HCT116 (cell line): ENCODE data around the gene IFITM1. TPM values are rescaled to one million over a fixed set of nuclear protein-coding genes. Genes with fewer than 3 reads are reported as not detected.

Experiments used
- ATAC-seq: fragments of 200-7000 bp; cut with Tn5 transposase; 2 replicates; pipeline ENCODE4 v1.9.1; 2020; ENCODE audit warnings: mild to moderate bottlenecking, moderate library complexity
- BruUV-seq: library from RNA; stranded (reverse); fragments of 400-500 nt; replicated peaks from 2 replicates; lab custom pipeline; 2021; lab: Mats Ljungman, UMichigan
- CTCF ChIA-PET: fragments of 300-600 bp; sonication (Branson Sonifier 250); formaldehyde crosslinking; loops from one replicate; lab custom pipeline; 2021; ENCODE audit warnings: antibody characterized with exemption; lab: Charles Lee
- POLR2A ChIA-PET: fragments of 300-600, 350-600 bp; sonication (Branson Sonifier 250); formaldehyde crosslinking; loops from one replicate; lab custom pipeline; 2021; ENCODE audit warnings: antibody characterized with exemption; lab: Charles Lee
- RAD21 ChIA-PET, 2 experiments: fragments of 300-600 bp; sonication (Branson Sonifier 250); formaldehyde crosslinking; loops; one replicate each; lab custom pipeline; 2023; ENCODE audit warnings: low total read pairs in 2 of 2; ENCODE audit not compliant: uncharacterized antibody in 2 of 2, unreplicated experiment in 2 of 2, low non-redundant PET in 1 of 2; lab: Charles Lee
- DNase-seq: peaks from one replicate; pipeline ENCODE4 v3.0.0-alpha.2; 2010; ENCODE audit warnings: low read depth, low spot score
- H2AFZ ChIP-seq: fragments of 200-600 bp; shearing (Covaris generic), sonication (generic); 2 replicates; pipeline ENCODE4 v1.6.1; 2017; ENCODE audit warnings: low read depth, mixed run types, mixed read lengths, antibody characterized with exemption, low read length; ENCODE audit not compliant: poor library complexity, severe bottlenecking
- H3K27ac ChIP-seq: 2 replicates; pipeline ENCODE4 v1.5.1; 2012; ENCODE audit warnings: low read depth, low read length
- H3K27me3 ChIP-seq: fragments of 200-600 bp; sonication (generic); 2 replicates; pipeline ENCODE4 v1.6.1; 2016; ENCODE audit warnings: mixed run types, low read length, mixed read lengths; ENCODE audit not compliant: insufficient read depth
- H3K36me3 ChIP-seq, 2 experiments: fragments of 200-500 bp in 1 of 2; fragments of 200-600 bp in 1 of 2; sonication (Bioruptor generic) in 1 of 2; sonication (generic) in 1 of 2; 2 replicates each; pipeline versions ENCODE4 v1.5.1 to v1.6.1; 2014 to 2016; ENCODE audit warnings: low read length in 2 of 2, inconsistent platforms in 1 of 2, mixed read lengths in 1 of 2, mixed run types in 1 of 2; ENCODE audit not compliant: insufficient read depth in 2 of 2, control insufficient read depth in 1 of 2
- H3K4me1 ChIP-seq, 2 experiments: fragments of 200-600 bp in 1 of 2; sonication (generic) in 1 of 2; 2 replicates each; pipeline versions ENCODE4 v1.5.1 to v1.6.1; 2012 to 2017; ENCODE audit warnings: low read length in 2 of 2, inconsistent platforms in 1 of 2, mild to moderate bottlenecking in 1 of 2, mixed read lengths in 1 of 2, mixed run types in 1 of 2, moderate library complexity in 1 of 2; ENCODE audit not compliant: insufficient read depth in 2 of 2, control insufficient read depth in 1 of 2
- H3K4me2 ChIP-seq: fragments of 200-600 bp; sonication (generic); 2 replicates; pipeline ENCODE4 v1.6.1; 2017; ENCODE audit warnings: mixed run types, low read length, mixed read lengths
- H3K4me3 ChIP-seq, 2 experiments: fragments of 200-600 bp in 1 of 2; sonication (generic) in 1 of 2; replicated peaks in 1 of 2; 2 replicates each; pipeline ENCODE4 v1.5.1; 2011 to 2016; ENCODE audit warnings: low read length in 2 of 2, control low read depth in 1 of 2, low read depth in 1 of 2, mild to moderate bottlenecking in 1 of 2, mixed read lengths in 1 of 2, mixed run types in 1 of 2
- H3K79me2 ChIP-seq: fragments of 200-600 bp; sonication (generic); 2 replicates; pipeline ENCODE4 v1.6.1; 2017; ENCODE audit warnings: mild to moderate bottlenecking, mixed run types, low read length, moderate library complexity, mixed read lengths; ENCODE audit not compliant: insufficient read depth
- H3K9ac ChIP-seq: fragments of 200-600 bp; sonication (generic); 2 replicates; pipeline ENCODE4 v1.6.1; 2016; ENCODE audit warnings: low read length, mixed read lengths
- H3K9me2 ChIP-seq: fragments of 200-600 bp; sonication (generic), shearing (Covaris generic); 2 replicates; pipeline ENCODE4 v1.6.1; 2017; ENCODE audit warnings: mixed run types, mild to moderate bottlenecking, moderate library complexity; ENCODE audit not compliant: insufficient read depth
- H3K9me3 ChIP-seq, 2 experiments: fragments of 200-500 bp in 1 of 2; fragments of 200-600 bp in 1 of 2; sonication (Bioruptor generic) in 1 of 2; sonication (generic) in 1 of 2; 2 replicates each; pipeline ENCODE4 v1.6.1; 2014 to 2017; ENCODE audit warnings: low read length in 2 of 2, mixed read lengths in 2 of 2, inconsistent platforms in 1 of 2, low read depth in 1 of 2, mild to moderate bottlenecking in 1 of 2, mixed run types in 1 of 2, moderate library complexity in 1 of 2; ENCODE audit not compliant: control insufficient read depth in 1 of 2, insufficient read depth in 1 of 2
- H4K20me1 ChIP-seq: fragments of 200-600 bp; sonication (generic), shearing (Covaris generic); 2 replicates; pipeline ENCODE4 v1.6.1; 2017; ENCODE audit warnings: mixed run types, mild to moderate bottlenecking, moderate library complexity; ENCODE audit not compliant: insufficient read depth
- ATF3 ChIP-seq: IDR thresholded peaks from 2 replicates; pipeline ENCODE4 v1.6.1; 2012
- CBX3 ChIP-seq: IDR thresholded peaks from 2 replicates; pipeline ENCODE4 v1.6.1; 2012; ENCODE audit warnings: low read depth
- CEBPB ChIP-seq: IDR thresholded peaks from 2 replicates; pipeline ENCODE4 v1.6.1; 2012; ENCODE audit warnings: low read depth
- CTCF ChIP-seq, 3 experiments: fragments of 200-600 bp in 1 of 3; sonication (generic) in 1 of 3; IDR thresholded peaks in 2 of 3; conservative IDR thresholded peaks in 1 of 3; 2 replicates each; pipeline ENCODE4 v1.5.1; 2012 to 2017; ENCODE audit warnings: low read depth in 2 of 3, low read length in 2 of 3, antibody characterized with exemption in 1 of 3, borderline replicate concordance in 1 of 3, control low read depth in 1 of 3, mild to moderate bottlenecking in 1 of 3, mixed read lengths in 1 of 3, mixed run types in 1 of 3, moderate library complexity in 1 of 3; ENCODE audit not compliant: insufficient read depth in 1 of 3
- EZH2 ChIP-seq: fragments of 200-600 bp; sonication (generic); IDR thresholded peaks from 2 replicates; pipeline ENCODE4 v1.6.1; 2017; ENCODE audit warnings: antibody characterized with exemption, mixed run types
- JUND ChIP-seq: IDR thresholded peaks from 2 replicates; pipeline ENCODE4 v1.6.1; 2012
- SIN3A ChIP-seq: IDR thresholded peaks from 2 replicates; pipeline ENCODE4 v1.6.1; 2012; ENCODE audit warnings: low read depth
- TCF7L2 ChIP-seq: IDR thresholded peaks from 2 replicates; pipeline ENCODE4 v1.7.0; 2011; ENCODE audit warnings: borderline replicate concordance, inconsistent platforms; ENCODE audit not compliant: insufficient read depth, insufficient read length; ENCODE audit errors: extremely low read depth
- YY1 ChIP-seq: IDR thresholded peaks from 2 replicates; pipeline ENCODE4 v1.6.1; 2011; ENCODE audit warnings: low read length, low read depth, moderate library complexity, mild to moderate bottlenecking; ENCODE audit not compliant: insufficient replicate concordance; ENCODE audit errors: extremely low read depth
- intact Hi-C: fragments of 100-400 bp; cut with micrococcal nuclease; formaldehyde crosslinking; loops from 2 replicates; pipeline ENCODE4 v1.10.0; 2022
- total RNA-seq: library from RNA; stranded (reverse); gene quantifications from one replicate; pipeline ENCODE4 v1.2.1, GENCODE V29; 2021; ENCODE audit not compliant: unreplicated experiment
- TF ChIP-seq, protein P1 (sequence below): IDR thresholded peaks from 2 replicates; pipeline ENCODE4 v1.6.1; 2012

Gene IFITM1
- total RNA-seq, 1 experiment from 2014 or later: 6.1 TPM

DNA sequence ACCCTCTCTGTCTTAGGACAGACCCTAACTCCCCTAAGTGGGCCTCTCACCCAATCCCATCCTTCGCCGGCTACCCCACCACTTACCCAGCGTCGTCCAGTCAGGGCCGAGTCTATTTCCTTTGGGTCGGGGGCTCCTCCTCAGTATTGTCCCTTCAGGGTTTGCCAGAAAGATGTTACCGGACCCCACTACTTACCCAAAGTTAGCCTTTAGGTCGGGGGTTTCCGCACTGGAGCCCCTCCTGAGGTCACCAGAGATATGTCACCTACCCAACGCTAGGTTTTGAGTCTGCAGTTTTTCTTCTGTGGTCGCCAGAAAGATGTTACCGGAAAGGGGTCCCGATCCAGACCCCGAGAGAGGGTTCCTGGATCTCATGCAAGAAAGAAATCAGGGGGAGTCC lies 37.6 kb downstream of the IFITM1 start:
- no peak for TF ChIP-seq EZH2
- TF ChIP-seq TCF7L2: no peak
- no peak for TF ChIP-seq CEBPB
- H3K9me2 ChIP-seq: no peaks in the 10 kb centered on the region
- ChIA-PET POLR2A (no interaction called here), RAD21 (no interaction called here), CTCF (no interaction called here)
- no peaks in the 10 kb centered on the region for H4K20me1 ChIP-seq
- no peaks in the 10 kb centered on the region; a peak in 1 of 4 replicates for H3K9me3 ChIP-seq
- H3K9ac ChIP-seq: no peak overlapping the region
- no peak for ATAC-seq
- H3K36me3 ChIP-seq: no peaks in the 10 kb centered on the region
- no peaks in the 10 kb centered on the region for H3K27me3 ChIP-seq
- no peak overlapping the region for H3K27ac ChIP-seq
- DNase-seq: no peak
- intact Hi-C loops: no loop called here
- no peak overlapping the region for H3K4me2 ChIP-seq
- BruUV-seq: no TSS peak
- H3K4me1 ChIP-seq: peaks cover 12 to 16% of the 10 kb centered on the region in 2 experiments
- no peak overlapping the region for H2AFZ ChIP-seq
- no peaks in the 10 kb centered on the region for H3K79me2 ChIP-seq
- H3K4me3 ChIP-seq: no peak overlapping the region

DNA sequence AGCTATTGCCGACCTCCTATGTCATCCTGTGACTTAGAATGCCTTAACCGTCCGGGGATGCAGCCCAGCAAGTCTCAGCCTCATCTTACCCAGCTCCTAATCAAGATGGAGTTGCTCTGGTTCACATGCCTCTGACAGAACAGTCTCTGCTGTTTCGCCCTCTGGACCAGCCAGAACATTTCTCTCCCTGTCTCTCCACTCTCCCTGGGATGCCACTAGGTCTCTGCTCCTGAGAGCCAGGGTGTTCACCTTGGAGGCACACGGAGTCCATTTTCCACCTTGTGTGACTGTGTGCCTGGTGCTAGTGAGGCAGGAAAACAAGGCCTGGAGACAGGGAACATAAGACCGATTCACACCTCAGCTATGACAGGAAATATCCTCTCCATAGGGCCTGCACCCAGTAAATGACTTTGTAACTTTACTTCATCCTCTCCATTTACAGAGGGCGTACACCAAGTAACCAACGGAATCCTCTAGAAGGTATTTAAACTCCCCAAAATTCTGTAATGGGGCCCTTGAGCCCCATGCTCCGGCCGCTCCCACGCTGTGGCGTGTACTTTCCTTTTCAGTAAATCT lies 38.7 kb downstream of the IFITM1 start:
- no peak overlapping the region for H3K4me3 ChIP-seq
- POLR2A ChIA-PET: no interaction called here
- TF ChIP-seq, protein P1, sequence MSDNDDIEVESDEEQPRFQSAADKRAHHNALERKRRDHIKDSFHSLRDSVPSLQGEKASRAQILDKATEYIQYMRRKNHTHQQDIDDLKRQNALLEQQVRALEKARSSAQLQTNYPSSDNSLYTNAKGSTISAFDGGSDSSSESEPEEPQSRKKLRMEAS: no peak
- TF ChIP-seq YY1 (no peak), ATF3 (no peak), CTCF (IDR thresholded peaks at IDR 0.05 in 2 of 3, conservative IDR thresholded peaks at IDR 0.05 in 1 of 3; ENCODE audit: borderline replicate concordance in 1 of 3, insufficient read depth in 1 of 3, low read depth in 2 of 3, low read length in 2 of 3) (no peak), EZH2 (no peak), JUND (no peak), CBX3 (no peak), SIN3A (no peak)
- TF ChIP-seq, all 23 proteins: peak for 0
- no peaks in the 10 kb centered on the region for H3K79me2 ChIP-seq
- ChIA-PET CTCF (no interaction called here), RAD21 (no interaction called here)
- ATAC-seq (no peak), DNase-seq (no peak)
- H3K9me3 ChIP-seq: no peaks in the 10 kb centered on the region; a peak in 1 of 4 replicates
- intact Hi-C loops: no loop called here
- no peaks in the 10 kb centered on the region for H3K9me2 ChIP-seq
- no peak overlapping the region for H3K9ac ChIP-seq
- peaks cover 12 to 16% of the 10 kb centered on the region in 2 experiments for H3K4me1 ChIP-seq
- H3K27ac ChIP-seq: no peak overlapping the region
- no peak overlapping the region for H3K4me2 ChIP-seq
- BruUV-seq: no TSS peak
- no peaks in the 10 kb centered on the region for H3K36me3 ChIP-seq
- no peaks in the 10 kb centered on the region for H4K20me1 ChIP-seq
- no peaks in the 10 kb centered on the region for H3K27me3 ChIP-seq
- H2AFZ ChIP-seq: no peak overlapping the region
